ENCODE measurements around the gene HDAC4. TPM values are rescaled to one million over a fixed set of nuclear protein-coding genes. Genes with fewer than 3 reads are reported as not detected.
A peak's percentile ranks its signal among the peaks of the same experiment; 100 is the strongest.

HDAC4 gene
- total RNA-seq, 1 experiment from 2014 or later, result 32.0 TPM

- TF ChIP-seq CTCF (conservative IDR thresholded peaks at IDR 0.05), result no peak
- H3K9ac ChIP-seq (ENCODE audit: extremely low read depth, insufficient read length, low read length), result no peak overlapping the region
- H2BK5ac ChIP-seq (ENCODE audit: insufficient read length, low read length), result no peak overlapping the region
- no peak overlapping the region for H2BK20ac ChIP-seq (ENCODE audit: low read depth, low read length, poor library complexity, severe bottlenecking)
- no peak overlapping the region for H4K91ac ChIP-seq (ENCODE audit: insufficient read length, low read depth, low read length)
- no peaks in the 10 kb centered on the region for H3K4me1 ChIP-seq (ENCODE audit: insufficient read depth, low read length)
- Mint-ChIP-seq H3K9me3 (no peaks in the 10 kb centered on the region), H3K27ac (peak overlapping the region; percentile 82 to 93 (median 89); a peak in 4 of 7 replicates), H3K4me3 (peak overlapping the region in 1 of 2 experiments; percentile 63; a peak in 1 of 5 replicates), H3K36me3 (ENCODE audit: insufficient read depth in 1 of 3, low read depth in 3 of 3) (peaks cover 0 to 2% (median 0%) of the 10 kb centered on the region in 3 experiments; a peak in 1 of 7 replicates), H3K27me3 (ENCODE audit: low read depth) (no peaks in the 10 kb centered on the region; the same call in 1 of the 2 replicates), H3K4me1 (peaks cover 37 to 40% of the 10 kb centered on the region in 2 experiments)
- no peaks in the 10 kb centered on the region for H3K9me3 ChIP-seq (ENCODE audit: control insufficient read depth, low read depth, low read length)
- no peak overlapping the region for H4K8ac ChIP-seq (replicated peaks; ENCODE audit: insufficient read length, low read depth, low read length)
- H3K18ac ChIP-seq (ENCODE audit: insufficient read length, low read depth, low read length), result no peak overlapping the region
- WGBS (ENCODE audit: extremely low coverage, insufficient read length, low lambda C conversion rate), result no CpG with 5 or more reads among the region's 28 CpGs
- H3K23me2 ChIP-seq (ENCODE audit: insufficient read length, low read depth, low read length, poor library complexity, severe bottlenecking), result no peaks in the 10 kb centered on the region
- no peak overlapping the region for H2BK12ac ChIP-seq (ENCODE audit: insufficient read length, low read depth, low read length)
- no peaks in the 10 kb centered on the region for H3K27me3 ChIP-seq (ENCODE audit: insufficient read depth, low read length)
- no peak overlapping the region for H3K27ac ChIP-seq (ENCODE audit: insufficient read length, low read depth, low read length)
- H3T11ph ChIP-seq (ENCODE audit: low read length), result no peak overlapping the region
- no peak overlapping the region for H2AFZ ChIP-seq (ENCODE audit: low read length)
- no peak for DNase-seq
- H3K23ac ChIP-seq (ENCODE audit: insufficient read length, low read depth, low read length), result no peak overlapping the region
- no peak overlapping the region for H3K4ac ChIP-seq (ENCODE audit: low read depth, low read length)
- peaks cover 2% of the 10 kb centered on the region for H4K20me1 ChIP-seq (ENCODE audit: control insufficient read depth, insufficient read depth, insufficient read length)
- no peak overlapping the region for H2BK120ac ChIP-seq (ENCODE audit: low read depth, low read length, poor library complexity, severe bottlenecking)
- H2BK15ac ChIP-seq (ENCODE audit: low read depth, low read length), result no peak overlapping the region
- H3K56ac ChIP-seq (ENCODE audit: insufficient read length, low read depth, low read length), result no peak overlapping the region
- H3K79me2 ChIP-seq (ENCODE audit: insufficient read depth, low read length), result peaks cover 5% of the 10 kb centered on the region; the same call in 1 of the 2 replicates
- H3K4me2 ChIP-seq (ENCODE audit: insufficient read depth, insufficient read length, low read length), result no peak overlapping the region
- no peak overlapping the region for H4K5ac ChIP-seq (ENCODE audit: insufficient read length, low read depth, low read length)
- H3K79me1 ChIP-seq (ENCODE audit: insufficient read depth, low read depth, low read length, poor library complexity, severe bottlenecking), result no peaks in the 10 kb centered on the region
- no peak overlapping the region for H2AK5ac ChIP-seq (ENCODE audit: insufficient read length, low read length)
- H3K14ac ChIP-seq (ENCODE audit: insufficient read depth, low read length), result no peak overlapping the region
Measured at GRCh38 chr2:239302808-239303557, 97.8 kb downstream of the HDAC4 start.
